RWPE1 (cell line): ENCODE measurements around the gene CNTNAP2.
A peak's percentile ranks its signal among the peaks of the same experiment; 100 is the strongest.
"Not testable (repeated sequence)": the region's sequence is repeated elsewhere in the genome, so short reads cannot be mapped to it uniquely, and the experiment has no call there.

Source experiments
- CTCF ChIA-PET: fragments of 350-600 bp; sonication (Branson Sonifier 250); formaldehyde crosslinking; extraction: SDS; loops from one replicate; lab custom pipeline; 2021; lab: Yijun Ruan, JAX
- POLR2A ChIA-PET: fragments of 400-600 bp; formaldehyde crosslinking; extraction: SDS; loops from one replicate; lab custom pipeline; 2020; ENCODE audit warnings: antibody characterized with exemption; ENCODE audit not compliant: low non-redundant PET; lab: Yijun Ruan, JAX
- DNase-seq: peaks from one replicate; pipeline ENCODE4 v3.0.0; 2012; ENCODE audit warnings: low spot score
- H3K27ac ChIP-seq: fragments of 450-650 bp; 2 replicates; pipeline ENCODE4 v1.5.1; 2017
- TF ChIP-seq, protein P1 (sequence below): fragments of 450-650 bp; conservative IDR thresholded peaks from 2 replicates; pipeline ENCODE4 v1.5.1; 2017; ENCODE audit warnings: low read depth, mild to moderate bottlenecking

CNTNAP2 gene

GRCh38 chr7:148330124-148330818, 2213.7 kb downstream of the CNTNAP2 start:
- CTCF ChIA-PET, result no interaction called here
- no peak overlapping the region for H3K27ac ChIP-seq
- TF ChIP-seq, protein P1, sequence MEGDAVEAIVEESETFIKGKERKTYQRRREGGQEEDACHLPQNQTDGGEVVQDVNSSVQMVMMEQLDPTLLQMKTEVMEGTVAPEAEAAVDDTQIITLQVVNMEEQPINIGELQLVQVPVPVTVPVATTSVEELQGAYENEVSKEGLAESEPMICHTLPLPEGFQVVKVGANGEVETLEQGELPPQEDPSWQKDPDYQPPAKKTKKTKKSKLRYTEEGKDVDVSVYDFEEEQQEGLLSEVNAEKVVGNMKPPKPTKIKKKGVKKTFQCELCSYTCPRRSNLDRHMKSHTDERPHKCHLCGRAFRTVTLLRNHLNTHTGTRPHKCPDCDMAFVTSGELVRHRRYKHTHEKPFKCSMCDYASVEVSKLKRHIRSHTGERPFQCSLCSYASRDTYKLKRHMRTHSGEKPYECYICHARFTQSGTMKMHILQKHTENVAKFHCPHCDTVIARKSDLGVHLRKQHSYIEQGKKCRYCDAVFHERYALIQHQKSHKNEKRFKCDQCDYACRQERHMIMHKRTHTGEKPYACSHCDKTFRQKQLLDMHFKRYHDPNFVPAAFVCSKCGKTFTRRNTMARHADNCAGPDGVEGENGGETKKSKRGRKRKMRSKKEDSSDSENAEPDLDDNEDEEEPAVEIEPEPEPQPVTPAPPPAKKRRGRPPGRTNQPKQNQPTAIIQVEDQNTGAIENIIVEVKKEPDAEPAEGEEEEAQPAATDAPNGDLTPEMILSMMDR, result no peak
- no peak for DNase-seq
- POLR2A ChIA-PET, result no interaction called here

- no peak for DNase-seq
- ChIA-PET CTCF (no interaction called here), POLR2A (no interaction called here)
- no peak overlapping the region for H3K27ac ChIP-seq
- TF ChIP-seq, protein P1, result no peak
Measured at GRCh38 chr7:148330822-148331221, 2214.2 kb downstream of the CNTNAP2 start.

DNA sequence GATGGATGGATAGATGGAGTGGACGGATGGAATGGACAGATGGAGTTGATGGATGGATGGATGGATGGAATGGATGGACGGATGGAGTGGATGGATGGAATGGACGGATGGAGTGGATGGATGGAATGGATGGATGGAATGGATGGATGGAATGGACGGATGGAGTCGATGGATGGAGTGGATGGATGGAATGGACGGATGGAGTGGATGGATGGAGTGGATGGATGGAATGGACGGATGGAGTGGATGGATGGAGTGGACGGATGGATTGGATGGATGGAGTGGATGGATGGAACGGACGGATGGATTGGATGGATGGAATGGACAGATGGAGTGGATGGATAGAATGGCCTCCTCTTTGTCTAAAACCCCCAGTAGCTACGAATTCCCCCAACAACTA, 2214.9 kb downstream of the CNTNAP2 start:
- H3K27ac ChIP-seq, POLR2A ChIA-PET, DNase-seq: not testable (repeated sequence)
- CTCF ChIA-PET, result interaction anchor here (0.6 to 0.7 kb wide), 2 partner anchors 24 to 243 kb away, joined by 3 to 4 read pairs; no protein-coding TSS in a partner anchor

DNA sequence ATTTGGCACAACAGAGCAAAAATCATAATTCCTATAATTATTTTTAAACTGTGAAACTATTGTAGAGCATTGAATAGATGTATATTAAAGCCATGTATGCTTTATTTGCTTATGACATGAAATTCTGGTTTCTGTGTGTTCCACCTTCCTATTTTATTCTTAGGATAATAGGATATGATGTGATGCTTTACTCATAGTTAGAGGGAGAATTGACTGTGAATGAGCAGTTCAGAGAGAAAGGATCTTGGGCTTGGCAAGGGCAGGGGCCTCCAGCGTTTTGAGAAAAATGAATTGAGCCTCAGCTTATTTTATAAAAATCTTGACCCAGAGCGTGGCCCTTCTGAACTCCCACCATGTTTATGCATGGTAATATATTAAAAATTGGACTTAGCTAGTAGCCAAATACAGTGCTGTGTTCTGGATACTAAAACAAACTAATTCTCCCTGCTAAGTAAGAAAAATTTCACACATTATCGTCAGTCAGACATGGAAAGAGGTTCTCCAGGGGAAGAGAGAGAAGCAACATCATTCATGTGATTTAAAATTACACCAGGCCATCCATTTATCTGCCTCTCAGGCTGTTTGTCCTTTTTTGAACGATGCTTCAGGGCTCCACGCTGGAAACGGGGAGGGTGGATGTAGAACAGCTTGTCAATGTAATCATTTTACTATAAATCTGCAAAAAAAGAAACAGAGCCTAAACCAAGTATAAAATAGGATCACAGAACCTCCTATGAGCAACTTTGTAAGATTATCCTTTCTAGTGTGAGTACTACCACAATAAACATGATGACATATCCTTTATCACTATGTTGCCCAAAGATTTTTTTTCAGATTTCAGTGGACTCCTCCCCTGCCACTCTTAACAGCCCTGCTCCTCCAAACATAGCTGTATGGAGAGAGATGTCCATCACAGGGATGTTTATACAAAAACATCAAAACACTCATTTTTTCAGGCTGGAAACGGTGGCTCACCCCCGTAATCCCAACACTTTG, 2215.9 kb downstream of the CNTNAP2 start:
- TF ChIP-seq, protein P1, result no peak
- DNase-seq, result no peak
- H3K27ac ChIP-seq, result no peak overlapping the region
- ChIA-PET POLR2A (no interaction called here), CTCF (interaction anchor here (0.6 to 0.7 kb wide), 2 partner anchors 23 to 242 kb away, joined by 3 to 4 read pairs; no protein-coding TSS in a partner anchor)

GRCh38 chr7:148334441-148334956, 2217.9 kb downstream of the CNTNAP2 start:
- ChIA-PET POLR2A (no interaction called here), CTCF (no interaction called here)
- DNase-seq, result no peak
- H3K27ac ChIP-seq, result no peak overlapping the region
- TF ChIP-seq, protein P1, result no peak

DNA sequence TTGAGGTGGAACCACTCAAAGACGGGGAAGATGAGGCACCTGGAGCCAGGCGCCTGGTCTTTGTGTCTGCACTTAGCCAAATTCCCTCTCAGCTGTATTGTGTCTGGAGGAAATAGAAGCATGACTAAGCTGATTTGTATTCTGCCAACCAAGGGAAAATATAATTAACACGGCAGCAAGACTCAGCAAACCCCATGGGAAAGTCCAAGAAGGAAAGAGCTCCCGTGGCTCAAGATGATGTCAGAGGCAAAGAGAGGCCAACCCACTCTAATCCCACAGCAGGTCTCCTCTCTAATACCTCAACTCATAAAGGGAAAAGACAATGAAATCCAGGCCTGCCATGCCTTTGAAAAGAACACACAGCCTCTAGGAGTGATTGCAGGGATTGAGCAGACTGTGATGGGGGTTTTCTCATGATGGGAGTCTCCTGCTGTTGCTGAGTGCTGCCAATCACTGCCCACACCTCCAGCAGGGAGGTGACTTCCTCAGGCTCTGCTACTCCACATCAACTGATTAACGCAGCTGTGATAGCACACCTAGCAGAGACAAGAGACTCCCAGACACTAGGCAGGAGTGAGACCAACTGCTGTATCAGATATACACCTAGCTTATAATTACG, 2218.5 kb downstream of the CNTNAP2 start:
- DNase-seq, result peak; percentile 40
- H3K27ac ChIP-seq, result no peak overlapping the region
- TF ChIP-seq, protein P1, result no peak
- ChIA-PET POLR2A (no interaction called here), CTCF (no interaction called here)
